ENCODE measurements around the gene PLCG2.

DNA sequence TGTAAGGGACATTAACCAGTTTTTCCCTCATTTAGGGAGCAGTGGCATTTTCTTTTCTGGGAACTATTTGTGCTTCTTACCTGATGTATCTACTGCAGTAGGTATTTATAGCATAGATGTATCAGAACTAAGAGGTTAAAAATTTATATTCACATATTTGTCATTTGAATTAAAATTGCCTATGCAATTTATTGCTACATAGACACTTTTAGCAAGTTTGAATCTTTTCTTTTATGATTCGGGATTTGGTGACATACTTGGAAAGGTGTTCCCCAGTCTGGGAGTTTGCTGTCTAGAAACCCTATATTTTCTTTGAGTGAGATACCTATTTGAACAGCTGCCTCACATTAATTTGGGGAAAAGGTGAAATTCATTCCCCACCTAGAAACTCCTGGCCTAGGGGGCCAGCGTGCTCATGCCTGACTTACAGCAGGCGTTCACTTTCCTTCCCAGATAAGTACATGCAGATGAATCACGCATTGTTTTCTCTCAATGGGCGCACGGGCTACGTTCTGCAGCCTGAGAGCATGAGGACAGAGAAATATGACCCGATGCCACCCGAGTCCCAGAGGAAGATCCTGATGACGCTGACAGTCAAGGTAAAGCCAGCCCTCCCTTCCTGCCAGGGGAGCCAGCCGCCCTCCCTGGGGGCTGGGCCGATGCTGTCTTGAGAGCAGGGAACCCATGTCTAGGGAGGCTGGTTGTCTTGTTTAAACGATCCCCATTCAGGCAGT lies 158.4 kb downstream of the PLCG2 start:
- no peak for TF ChIP-seq CTCF (IDR thresholded peaks at IDR 0.05; ENCODE audit: borderline replicate concordance, extremely low read depth, low read length, poor library complexity, severe bottlenecking)
- TF ChIP-seq EZH2 (IDR thresholded peaks at IDR 0.05; ENCODE audit: borderline replicate concordance, low read depth, low read length, severe bottlenecking) = no peak

Data from DND-41 (cell line).